ENCODE data around the gene SDC1.
"Not testable (repeated sequence)": the region's sequence is repeated elsewhere in the genome, so short reads cannot be mapped to it uniquely, and the experiment has no call there.

Gene SDC1, protein sequence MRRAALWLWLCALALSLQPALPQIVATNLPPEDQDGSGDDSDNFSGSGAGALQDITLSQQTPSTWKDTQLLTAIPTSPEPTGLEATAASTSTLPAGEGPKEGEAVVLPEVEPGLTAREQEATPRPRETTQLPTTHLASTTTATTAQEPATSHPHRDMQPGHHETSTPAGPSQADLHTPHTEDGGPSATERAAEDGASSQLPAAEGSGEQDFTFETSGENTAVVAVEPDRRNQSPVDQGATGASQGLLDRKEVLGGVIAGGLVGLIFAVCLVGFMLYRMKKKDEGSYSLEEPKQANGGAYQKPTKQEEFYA

DNA sequence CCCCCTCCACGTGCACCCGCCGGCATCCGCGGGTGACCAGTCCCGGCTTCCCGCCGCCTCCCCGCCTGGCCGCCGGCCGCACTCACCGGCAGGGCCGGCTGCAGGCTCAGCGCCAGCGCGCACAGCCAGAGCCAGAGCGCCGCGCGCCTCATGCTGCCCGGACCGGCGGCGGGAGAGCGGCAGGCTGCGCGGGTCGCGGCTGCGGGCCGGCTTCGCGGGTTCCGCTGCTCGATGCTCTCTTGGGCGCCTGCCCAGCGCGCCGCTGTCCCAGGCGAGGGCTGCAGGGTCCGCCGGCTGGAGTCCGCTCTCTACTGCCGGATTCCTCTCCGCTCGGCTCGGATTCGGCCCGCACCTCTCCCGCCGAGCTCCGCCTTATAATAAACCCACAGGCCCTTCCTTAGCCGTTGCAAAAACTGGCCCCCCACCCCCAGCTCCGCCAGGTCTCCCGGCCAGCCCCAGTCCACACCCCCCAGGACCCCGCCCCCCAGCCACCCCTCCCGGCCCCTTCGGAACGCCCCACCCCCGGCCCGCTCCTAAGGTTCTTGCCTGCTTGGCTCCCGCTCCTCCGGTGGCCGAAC, at the start of gene SDC1:
Gene SDC1 (minus strand): TSS at position 415 of the 578 bp plus-strand sequence. CDS start 263 bp downstream, at position 152.
- no peak for DNase-seq

DNA sequence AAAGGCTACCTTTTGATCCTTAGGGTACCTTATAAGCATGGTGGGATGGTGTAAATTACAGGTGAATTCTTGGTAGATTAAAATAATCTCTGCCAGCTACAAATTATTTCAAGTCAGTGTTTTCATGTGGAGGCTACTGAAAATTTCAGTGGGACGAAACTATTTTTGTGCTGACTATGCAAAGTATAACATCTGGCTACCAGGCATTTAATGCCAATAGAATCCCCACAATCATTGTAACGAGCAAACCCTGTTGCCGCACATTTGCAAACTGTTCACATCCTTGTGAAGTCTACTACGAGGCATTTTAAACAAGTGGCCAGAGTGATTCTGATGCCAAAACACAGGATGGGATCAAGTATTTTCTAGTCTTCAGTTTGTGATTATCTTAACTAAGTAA, 48.1 kb upstream of the SDC1 start:
- DNase-seq, result no peak

DNA sequence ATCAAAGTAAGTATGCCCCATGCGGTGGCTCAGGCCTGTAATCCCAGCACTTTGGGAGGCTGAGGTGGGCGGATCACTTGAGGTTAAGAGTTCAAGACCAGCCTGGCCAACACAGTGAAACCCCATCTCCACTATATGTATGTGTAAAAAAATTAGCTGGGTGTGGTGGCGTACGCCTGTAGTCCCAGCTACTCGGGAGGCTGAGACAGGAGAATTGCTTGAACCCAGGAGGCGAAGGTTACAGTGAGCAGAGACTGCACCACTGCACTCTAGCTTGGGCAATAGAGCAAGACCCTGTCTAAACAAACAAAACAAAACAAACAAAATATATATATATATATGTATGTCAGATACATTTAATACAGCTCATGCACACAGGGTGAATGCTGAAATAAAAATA, 43.4 kb upstream of the SDC1 start:
- not testable (repeated sequence) for DNase-seq

DNA sequence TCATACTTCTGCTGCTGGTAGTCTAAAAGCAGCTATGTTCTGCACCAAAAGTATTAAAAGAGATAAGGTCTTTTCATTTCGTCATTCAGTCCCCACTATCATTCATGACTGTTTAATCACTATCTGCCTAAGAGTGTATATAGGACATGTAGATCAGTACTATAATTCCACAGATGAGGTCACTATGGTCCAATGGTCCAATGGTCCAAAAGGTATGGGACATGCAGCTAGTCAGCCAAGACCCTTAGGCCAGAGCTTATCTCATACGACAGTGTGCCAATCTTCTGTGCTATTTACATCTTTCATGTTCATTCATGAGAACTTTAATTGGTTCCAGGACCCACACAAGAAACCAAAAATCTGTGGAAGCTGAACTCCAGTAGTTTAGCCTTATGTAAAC, 42.6 kb upstream of the SDC1 start:
- DNase-seq, result no peak

DNA sequence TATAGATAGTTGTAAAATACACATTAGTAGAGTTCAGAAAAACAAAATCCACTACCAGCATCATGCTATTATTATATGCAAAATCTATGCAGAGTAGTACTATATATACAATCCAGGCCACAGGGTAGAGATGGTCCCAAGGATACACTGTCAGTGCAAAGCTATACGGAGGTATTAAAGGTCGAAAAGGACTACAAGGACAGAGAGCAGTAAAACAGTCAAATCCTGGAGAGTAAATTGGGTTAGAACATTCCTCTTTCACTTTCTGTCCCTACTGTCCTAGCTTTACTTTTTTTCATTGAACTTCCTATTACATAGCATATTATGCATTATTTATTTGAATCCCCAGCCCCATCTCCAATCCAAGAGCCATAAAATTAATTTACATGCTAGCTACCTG, 39.7 kb upstream of the SDC1 start:
- DNase-seq, result no peak

DNA sequence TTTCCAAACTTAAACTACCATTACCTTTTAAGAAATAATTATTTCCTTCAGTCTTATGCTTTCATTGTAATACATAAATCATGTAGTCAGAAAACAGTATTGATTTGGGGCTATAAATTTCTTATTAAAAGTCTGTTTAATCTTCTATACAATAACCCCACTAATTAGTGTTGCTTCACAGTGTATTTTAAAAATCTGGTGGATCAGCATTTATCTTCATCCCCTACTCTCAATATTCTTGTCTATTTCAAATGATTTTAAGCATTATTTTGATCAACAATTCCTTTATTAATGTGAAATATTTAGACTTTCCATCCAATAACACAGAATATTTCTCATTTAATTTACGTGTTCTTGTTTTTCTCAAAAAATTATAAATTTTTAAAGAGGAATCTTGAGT, 32.5 kb upstream of the SDC1 start:
- no peak for DNase-seq

DNA sequence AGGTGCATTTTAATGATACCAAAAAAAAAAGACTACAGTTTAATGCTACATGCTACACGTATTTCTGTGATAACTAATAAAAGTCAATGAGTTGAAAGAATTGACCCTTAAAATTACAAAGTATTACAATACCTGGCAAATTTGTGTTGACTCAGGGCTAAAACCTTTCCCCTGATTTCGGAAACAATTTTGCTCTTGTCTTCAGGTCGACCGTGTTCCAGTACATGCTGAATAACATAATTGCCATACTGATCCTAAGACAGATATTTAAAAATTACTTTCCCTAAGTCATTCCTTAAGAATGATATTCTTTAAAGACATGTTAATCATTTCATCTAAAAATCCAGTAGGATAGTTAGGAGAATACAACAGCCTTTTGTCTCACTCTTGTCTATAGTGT, 29.8 kb upstream of the SDC1 start:
- DNase-seq, result no peak

DNA sequence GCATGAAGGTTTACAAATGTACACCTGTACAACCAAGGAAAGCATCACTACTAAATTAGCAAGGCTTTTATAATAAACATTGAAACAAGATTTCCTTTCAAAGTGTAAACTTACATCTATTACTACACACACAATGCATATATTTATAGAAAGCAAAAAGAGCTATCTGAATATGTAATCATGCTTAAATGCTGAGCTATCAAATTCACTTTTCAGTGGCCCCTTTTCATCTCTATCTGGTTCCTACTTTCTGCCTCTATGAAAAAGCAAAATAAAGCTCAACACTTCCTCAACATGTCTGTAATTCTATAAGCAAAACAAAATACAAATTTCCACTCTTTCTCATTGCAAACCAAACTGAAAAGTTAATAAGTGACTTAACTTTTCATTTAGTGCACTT, 25.5 kb upstream of the SDC1 start:
- no peak for DNase-seq

DNA sequence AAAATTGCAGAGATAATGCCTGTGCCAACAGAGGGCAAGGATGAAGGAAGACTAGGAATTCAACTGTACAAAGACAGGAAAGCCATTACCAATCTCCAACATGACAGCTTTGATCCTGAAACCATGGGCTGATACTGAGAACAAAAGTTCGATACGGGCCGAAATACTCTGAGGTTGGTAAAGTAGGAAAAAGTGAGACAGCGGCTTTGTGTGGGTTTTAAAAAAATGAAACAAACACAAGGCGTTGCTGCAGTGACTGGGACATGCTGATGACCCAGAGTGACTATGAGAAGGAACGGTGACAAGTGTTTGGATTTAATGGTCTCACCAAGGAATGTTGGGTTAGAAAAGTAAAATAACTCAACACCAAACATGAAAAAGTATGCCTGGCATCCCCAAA, 24.2 kb upstream of the SDC1 start:
- DNase-seq, result no peak

DNA sequence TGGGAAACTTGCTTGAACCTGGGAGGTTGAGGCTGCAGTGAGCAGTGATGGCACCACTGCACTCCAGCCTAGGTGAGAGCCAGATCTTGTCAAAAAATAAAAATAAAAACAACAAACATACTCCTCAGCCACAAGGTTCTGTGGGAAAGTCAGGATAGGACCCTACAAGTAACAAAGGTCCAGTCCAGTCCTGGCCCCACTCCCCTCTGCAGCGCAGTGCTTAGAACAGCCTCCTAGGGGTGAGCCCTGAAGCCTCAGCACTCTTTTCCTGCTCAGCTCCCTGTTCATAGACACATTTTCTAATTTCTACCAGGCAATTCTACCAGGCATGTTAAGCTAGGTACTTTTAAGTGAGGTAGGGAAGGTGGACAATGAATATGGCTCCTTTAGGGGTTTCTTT, 22.2 kb upstream of the SDC1 start:
- DNase-seq, result no peak

DNA sequence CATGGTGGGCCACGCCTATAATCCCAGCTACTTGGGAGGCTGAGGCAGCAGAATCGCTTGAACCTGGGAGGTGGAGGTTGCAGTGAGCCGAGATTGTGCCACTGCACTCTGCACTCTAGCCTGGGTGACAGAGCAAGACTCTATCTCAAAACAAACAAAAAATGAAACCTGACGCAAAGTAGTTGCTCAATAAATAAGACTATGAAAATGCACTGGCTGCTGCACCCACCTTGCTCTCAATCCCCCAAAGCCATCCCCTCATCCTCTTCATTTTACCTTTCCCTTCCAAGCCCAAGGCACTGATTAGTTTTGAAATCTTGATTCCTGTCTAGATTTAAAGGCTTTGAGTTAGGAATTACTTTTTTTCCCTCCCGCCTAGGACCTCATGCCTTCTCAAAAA, 18.7 kb upstream of the SDC1 start:
- DNase-seq, result not testable (repeated sequence)

DNA sequence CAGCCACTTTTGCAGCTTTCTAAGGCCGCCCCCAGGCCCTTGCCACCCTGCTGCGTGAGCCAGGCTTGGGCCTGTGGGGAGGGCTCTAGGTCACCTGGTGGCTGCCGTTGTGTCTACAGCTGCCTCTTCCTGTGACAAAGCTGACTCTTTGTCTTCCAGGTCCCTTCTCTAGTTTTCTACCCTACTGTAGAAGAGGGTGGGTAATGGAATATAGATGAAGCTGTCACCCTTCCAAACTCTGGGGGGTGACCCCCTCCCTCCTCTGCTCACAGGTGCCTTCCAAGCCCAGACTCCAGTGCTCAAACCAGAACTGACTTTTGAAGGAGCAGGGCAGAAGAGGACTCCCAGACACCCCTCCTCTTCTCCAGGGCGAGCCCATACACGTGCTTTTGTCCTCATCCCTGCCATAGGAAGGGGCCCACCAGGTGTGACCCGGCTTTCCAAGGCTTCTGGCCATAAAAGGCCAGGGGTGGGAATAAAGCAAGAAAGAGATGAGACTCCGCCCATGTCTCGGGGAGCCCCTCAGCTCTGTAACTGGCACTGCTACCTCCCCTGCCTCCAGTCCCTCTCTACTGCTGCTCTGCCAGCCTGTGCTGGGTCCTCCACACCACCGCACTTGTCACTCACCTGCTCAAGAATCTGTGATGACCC, 17.9 kb upstream of the SDC1 start:
- DNase-seq, result no peak

DNA sequence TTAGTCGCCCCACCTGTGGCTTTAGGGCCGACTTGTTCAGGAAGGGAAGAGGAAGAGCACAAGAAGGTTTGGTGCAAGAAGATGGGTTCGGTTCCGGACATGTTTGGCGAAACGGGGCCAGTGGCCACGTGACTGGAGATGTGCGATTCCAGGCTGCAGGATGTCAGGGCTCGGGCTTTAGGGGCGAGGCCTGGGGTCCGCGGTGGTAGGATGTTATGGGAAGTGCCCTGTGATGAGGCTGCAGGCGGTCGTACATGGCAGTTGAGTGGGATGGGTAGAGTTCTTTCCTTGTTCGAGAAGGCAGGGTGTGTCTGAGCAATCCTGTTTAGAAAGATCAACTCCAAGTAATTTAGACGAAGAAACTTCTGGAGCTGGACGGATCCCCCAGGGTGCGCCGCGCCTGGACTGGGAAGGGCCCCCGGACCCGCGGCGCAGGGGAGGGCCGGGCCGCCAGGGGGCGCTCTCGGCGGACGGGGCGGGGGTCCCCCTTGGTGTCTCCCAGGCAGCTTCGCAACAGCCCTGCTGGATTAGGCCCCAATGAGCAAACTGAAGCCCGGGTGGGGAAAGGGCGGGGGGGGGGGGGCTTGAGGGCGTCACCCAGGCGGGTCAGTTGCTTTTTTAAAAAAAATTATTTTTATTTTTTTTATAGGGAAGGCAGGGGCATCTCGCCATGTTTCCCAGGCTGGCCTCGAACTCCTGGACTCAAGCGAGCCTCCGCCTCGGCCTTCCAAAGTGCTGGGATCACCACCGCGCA, 17.2 kb upstream of the SDC1 start:
- DNase-seq, result no peak

DNA sequence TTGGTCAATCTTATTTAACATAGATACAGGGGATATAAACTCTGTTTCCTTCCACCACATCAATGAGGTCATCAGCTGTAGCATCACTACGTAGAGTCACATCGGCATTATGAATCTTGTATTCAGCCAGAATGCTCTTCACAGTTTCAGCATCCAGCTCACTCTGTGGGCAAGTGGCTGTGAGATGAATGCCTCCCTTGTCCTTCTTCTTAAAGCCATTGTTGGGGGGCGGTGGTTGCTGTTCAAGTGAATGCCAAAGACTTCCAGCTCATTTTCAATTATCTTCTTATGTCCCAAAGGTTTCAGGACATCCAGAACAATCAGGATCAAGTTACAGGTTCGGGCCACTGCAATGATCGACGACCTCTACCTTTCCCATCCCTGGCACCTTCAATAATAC, 15.4 kb upstream of the SDC1 start:
- not testable (repeated sequence) for DNase-seq

DNA sequence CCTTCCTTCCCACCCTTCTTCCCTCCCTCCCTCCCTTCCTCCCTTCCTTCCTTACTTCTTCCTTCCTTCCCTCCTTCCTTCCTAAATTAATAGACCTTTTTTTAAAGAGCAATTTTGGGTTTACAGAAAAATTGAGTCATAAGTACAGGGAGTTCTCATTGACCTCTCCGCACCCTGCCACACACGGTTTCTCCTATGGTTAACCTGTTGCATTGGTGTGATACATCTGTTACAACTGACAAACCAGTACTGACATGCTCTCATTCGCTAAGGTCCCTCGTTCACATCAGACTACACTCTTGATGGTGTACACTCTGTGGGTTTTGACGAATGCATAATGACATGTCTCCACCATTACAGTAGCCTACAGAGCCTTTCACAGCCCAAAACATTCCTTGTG, 11.6 kb upstream of the SDC1 start:
- no peak for DNase-seq

DNA sequence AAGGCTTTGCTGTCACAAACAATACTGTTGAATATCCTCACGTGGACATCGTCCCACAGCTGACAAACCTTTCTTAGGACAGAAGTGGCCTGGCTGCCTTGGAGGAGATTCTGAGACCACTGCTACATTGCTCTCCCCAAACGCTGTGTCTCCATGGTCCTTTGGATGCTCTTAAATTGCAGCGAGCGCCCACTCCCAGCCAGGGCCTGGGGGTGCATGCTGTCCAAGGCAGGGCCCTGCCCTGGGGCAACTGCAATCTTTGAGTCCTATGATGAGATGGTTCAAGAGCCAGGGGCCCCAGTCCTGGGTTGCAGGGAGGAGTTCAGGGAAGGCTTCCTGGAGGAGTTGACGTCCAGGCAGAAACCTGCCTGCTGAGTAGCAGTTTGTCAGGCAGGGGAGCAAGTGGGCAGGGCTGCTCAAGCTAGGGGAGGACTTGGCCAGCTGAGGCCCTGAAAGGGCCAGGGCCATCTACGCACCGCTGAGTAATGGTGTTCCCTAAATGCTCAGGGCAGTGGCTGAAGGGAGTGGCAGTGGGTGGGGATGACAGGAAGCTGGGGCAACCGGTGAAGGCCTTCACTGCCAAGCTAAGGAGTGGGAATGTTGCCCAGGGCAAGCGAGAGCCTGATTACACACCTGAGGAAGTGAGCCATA, 10.8 kb upstream of the SDC1 start:
- no peak for DNase-seq

DNA sequence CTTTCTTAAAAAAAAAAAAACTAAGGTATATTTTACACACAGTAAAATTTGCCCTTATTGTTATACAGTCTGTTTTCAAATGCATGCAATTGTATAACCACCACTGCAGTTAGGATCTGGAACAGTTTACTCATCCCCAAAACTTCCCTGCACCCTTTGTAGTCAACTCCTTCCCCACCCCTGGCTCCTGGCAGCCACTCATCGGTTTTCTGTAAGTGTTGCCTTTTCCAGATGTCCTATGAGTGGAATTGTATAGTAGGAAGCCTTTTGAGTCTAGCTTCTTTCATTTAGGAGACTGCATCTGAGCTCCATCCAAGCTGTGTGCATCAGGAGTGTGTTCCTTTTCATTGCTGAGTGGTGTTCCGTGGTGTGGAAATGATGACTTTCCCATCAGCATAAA, 9.7 kb upstream of the SDC1 start:
- DNase-seq, result not testable (repeated sequence)

DNA sequence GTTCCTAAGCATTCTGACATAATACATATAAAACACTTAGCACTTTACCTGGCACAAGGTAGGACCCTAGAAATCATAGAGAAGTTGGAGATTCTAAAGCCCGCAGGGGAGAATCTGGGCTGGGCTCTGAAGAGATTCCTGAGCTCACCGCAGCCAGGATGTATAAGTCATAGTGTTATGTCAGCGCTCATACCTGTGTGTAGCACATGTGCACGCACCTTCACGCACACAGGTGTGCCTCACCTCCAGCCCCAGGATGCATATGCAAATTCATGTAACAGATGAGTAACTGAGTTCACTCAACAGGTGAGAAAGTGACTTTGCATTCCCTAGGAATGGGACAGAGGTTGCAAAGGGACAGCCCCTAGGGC, 7.9 kb upstream of the SDC1 start:
- no peak for DNase-seq

DNA sequence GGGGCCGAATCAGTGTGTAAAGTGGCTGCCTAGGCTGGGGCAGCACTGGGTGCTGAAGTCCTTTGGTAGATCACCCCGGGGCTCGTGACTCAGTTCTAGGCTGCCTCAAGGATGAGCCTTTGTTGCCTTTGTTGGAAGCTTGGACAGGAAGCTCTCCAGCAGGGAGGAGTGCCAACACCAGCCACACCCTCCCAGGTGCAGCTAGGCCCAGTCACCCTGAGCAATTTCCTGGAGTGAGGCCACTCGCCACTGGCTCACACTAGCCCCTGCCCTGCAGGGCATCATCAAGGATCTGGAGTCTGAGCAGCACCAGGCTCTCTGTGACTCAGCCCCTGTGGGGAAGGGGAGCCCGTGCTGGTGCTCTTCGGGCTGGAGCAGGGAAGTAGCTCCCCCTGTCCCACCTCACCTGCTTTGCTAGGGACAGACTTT, 6.7 kb upstream of the SDC1 start:
- no peak for DNase-seq

DNA sequence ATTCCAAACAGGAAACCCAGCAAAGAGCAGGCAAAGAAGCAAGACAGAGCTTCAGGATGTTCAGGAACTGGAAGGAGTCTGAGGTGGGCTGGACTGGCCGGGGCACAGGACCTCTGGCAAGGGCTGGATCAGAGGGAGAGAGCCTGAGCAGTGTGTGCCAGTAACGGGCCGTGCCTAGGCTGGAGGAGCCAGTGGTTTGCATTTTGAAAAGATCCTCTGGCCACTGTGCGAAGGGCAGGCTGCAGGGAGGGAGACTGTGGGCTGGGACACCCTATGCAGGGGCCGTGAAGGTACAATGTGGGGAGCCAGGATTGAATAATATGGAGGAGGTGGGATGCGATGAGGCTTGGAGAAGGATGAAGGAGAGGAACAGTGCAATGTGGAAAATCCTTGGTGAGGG, 6.2 kb upstream of the SDC1 start:
- DNase-seq, result no peak

DNA sequence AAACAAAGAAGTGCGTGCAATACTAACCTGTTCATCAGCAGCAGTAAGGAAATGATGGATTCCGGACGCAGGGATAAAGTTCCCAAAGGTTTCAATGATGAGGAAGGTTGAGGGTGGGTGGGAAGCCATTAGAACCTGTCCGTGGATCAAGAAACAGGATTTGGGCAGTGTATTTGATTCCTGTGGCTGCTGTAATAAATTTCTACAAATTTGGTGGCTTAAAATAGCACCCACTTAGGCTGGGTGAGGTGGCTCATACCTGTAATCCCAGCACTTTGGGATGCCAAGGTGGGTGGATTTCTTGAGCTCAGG, 5.1 kb upstream of the SDC1 start:
- DNase-seq, result no peak

DNA sequence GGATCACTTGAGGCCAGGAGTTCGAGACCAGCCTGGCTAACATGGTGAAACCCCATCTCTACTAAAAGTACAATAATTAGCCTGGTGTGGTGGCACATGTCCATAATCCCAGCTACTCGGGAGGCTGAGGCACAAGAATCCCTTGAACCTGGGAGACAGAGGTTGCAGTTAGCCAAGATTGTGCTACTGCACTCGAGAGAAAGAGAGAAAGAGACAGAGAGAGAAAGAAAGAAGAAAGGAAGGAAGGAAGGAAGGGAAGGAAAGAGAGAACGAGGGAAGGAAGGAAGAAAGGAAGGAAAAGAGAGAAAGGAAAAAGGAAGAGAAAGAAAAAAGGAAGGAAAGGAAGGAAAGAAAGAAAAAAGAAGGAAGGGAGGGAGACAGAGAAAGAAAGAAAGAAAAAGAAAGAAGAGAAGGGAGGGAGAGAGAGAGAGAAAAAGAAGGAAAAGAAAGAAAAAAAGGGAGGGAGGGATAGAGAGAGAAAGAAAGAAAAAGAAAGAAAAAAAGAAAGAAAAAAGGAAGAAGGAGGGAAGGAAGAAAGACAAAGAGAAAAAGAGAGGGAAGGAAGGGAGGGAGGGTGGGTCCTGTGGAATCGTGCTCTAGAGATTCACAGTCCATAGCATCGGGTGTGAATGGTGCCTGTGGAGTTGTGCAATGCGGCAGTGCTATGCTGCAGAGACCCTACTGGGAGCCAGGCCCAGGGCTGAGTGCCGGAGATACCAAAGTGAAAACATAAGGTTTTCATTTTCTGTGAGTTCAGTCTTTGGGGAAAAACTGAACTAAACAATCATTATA, 4.6 kb upstream of the SDC1 start:
- no peak for DNase-seq
